GM19240 (cell line): ENCODE data around the gene AGA.

Source experiments
- DNase-seq: peaks from one replicate; pipeline ENCODE4 v3.0.0; 2011; ENCODE audit warnings: low spot score; ENCODE audit not compliant: insufficient read length

The AGA gene

GRCh38 chr4:177391287-177391686, 51.0 kb downstream of the AGA start:
- DNase-seq = no peak

DNA sequence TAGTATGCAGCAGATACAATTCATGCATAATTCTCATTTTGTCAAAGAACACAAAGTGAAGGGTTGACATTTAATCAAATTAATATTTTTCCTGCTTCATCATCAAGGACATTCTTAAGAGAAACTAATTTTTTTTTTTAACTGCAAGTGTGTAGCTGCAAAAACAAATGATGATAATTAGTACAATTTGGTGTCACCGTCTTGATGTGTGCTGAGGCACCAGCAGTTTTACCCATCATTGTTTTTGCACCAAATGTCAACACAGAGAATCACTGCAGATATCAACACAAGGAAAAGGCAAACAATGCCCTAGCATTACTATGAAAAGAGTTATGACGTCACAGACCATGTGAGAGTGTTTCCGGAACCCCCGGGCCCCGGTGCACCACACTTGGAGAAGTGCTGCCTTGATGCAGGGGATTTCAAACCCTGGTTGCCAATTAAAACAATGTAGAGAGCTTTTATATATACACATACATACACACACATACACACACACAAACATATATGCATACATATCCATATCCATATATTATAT, 55.9 kb downstream of the AGA start:
- no peak for DNase-seq

- no peak for DNase-seq
These were observed 56.5 kb downstream of the AGA start for GRCh38 chr4:177385576-177386277.

DNA sequence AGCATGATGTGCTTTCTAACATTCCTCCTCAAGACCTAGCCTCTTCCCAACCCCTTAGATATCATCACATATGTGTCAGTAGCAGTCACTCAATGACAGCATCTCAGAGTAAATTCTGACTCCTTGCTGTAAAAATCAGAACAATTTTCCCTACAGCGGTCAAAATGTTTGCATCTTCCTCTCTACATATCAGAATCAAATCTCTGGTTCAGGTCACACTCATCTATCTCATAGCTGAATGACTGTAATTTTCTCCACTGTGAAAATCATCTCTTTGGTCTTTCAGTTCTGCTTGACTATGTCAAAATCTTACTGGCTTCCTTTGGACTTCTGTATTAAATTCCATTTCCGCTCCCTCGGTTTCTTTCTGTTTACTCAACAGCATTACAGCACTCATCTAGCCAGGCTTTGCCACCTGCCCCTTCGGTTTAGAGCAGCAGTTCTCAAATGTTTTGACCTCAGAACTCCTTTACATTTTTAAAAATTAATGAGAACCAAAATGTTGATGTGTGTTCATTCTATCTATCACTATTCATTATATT, 57.3 kb downstream of the AGA start:
- no peak for DNase-seq

- no peak for DNase-seq
These were observed 60.4 kb downstream of the AGA start for GRCh38 chr4:177381762-177382310.
